ENCODE results near the gene CNOT11. TPM values are rescaled to one million over a fixed set of nuclear protein-coding genes. Genes with fewer than 3 reads are reported as not detected.
"Not testable (repeated sequence)": the region's sequence is repeated elsewhere in the genome, so short reads cannot be mapped to it uniquely, and the experiment has no call there.

Gene CNOT11
- total RNA-seq, 1 donor from 2014 or later, result 73.6 TPM

DNA sequence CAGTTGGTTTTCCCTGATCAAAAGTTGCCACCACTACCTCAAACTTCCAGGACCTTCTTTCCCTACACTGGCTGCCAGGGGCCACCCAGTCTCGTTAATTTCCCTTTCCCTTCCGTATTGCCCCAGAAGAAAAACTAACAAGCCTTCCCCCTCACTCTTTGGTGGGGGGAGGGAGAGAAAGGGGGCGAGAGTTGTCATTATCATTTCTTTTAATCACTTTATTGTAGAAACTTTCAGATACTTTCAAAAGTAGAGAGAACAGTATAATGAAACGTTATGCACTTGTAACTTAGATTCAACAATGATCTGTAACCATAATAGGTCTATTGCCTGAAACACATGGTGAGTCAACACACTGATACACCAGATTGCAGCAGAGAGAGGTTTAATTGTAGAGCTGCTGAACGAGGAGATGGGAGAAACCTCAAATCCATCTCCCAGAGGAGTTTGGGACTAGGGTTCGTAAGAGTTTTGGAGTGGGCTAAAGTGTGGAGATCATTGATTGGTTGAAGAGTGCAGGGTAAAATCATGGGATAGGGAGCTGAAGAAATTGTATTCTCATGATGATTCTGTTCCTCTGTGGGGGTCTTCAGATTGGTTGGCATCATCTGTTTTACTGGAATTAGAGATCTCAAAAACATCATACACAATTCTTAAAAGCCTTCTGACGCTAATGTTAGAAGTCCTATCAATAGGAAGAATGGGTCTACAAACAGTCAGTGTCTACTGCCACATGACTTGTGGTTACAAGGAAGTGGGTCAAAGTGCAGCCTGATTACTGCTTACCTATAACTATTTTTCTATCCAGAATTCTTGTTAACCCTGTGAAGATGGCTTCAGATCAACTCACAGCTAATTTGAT, 58.4 kb downstream of the CNOT11 start:
- Mint-ChIP-seq H3K27me3 (peaks cover 2% of the 10 kb centered on the region), H3K27ac (no peak overlapping the region)

DNA sequence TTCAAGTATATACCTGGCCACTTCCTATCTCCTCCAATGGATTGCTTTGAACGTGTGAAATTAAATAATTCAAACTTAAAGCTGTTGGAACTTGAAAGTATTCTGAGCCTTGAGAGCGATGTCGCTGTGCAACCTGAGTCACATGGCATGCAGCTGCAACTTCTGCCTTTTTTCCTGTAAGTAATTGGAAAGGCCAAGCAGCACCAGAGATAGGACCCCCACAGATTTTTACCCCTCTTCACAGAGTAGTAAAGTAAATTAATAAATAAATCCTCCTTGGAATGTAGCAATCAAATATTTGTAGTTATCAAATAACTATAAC, 59.0 kb downstream of the CNOT11 start:
- no peak overlapping the region for H3K27ac Mint-ChIP-seq
- peaks cover 21% of the 10 kb centered on the region for H3K4me1 Mint-ChIP-seq (ENCODE audit: low read depth)
- DNase-seq (ENCODE audit: low spot score, unreplicated experiment), result no peak
- H3K9me3 Mint-ChIP-seq (ENCODE audit: low read depth), result peaks cover 3% of the 10 kb centered on the region
- H3K4me3 Mint-ChIP-seq (ENCODE audit: low read depth), result no peak overlapping the region
- TF ChIP-seq, protein P1, sequence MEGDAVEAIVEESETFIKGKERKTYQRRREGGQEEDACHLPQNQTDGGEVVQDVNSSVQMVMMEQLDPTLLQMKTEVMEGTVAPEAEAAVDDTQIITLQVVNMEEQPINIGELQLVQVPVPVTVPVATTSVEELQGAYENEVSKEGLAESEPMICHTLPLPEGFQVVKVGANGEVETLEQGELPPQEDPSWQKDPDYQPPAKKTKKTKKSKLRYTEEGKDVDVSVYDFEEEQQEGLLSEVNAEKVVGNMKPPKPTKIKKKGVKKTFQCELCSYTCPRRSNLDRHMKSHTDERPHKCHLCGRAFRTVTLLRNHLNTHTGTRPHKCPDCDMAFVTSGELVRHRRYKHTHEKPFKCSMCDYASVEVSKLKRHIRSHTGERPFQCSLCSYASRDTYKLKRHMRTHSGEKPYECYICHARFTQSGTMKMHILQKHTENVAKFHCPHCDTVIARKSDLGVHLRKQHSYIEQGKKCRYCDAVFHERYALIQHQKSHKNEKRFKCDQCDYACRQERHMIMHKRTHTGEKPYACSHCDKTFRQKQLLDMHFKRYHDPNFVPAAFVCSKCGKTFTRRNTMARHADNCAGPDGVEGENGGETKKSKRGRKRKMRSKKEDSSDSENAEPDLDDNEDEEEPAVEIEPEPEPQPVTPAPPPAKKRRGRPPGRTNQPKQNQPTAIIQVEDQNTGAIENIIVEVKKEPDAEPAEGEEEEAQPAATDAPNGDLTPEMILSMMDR (IDR thresholded peaks at IDR 0.05; ENCODE audit: unreplicated experiment), result no peak
- peaks cover under 1% of the 10 kb centered on the region for H3K36me3 Mint-ChIP-seq (ENCODE audit: insufficient read depth)
- peaks cover 6% of the 10 kb centered on the region for H3K27me3 Mint-ChIP-seq

More for the DNA sequence above, 58.4 kb downstream of the CNOT11 start:
- H3K9me3 Mint-ChIP-seq (ENCODE audit: low read depth), result no peaks in the 10 kb centered on the region
- TF ChIP-seq, protein P1 (IDR thresholded peaks at IDR 0.05; ENCODE audit: unreplicated experiment), result no peak
- H3K36me3 Mint-ChIP-seq (ENCODE audit: insufficient read depth), result peaks cover 4% of the 10 kb centered on the region
- no peak overlapping the region for H3K4me3 Mint-ChIP-seq (ENCODE audit: low read depth)
- no peak for DNase-seq (ENCODE audit: low spot score, unreplicated experiment)
- H3K4me1 Mint-ChIP-seq (ENCODE audit: low read depth), result peaks cover 26% of the 10 kb centered on the region

DNA sequence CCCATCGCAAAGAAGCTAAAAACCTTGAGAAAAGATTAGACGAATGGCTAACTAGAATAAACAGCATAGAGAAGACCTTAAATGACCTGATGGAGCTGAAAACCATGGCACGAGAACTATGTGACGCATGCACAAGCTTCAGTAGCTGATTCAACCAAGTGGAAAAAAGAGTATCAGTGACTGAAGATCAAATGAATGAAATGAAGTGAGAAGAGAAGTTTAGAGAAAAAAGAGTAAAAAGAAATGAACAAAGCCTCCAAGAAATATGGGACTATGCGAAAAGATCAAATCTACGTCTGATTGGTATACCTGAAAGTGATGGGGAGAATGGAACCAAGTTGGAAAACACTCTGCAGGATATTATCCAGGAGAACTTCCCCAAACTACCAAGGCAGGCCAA, 63.9 kb downstream of the CNOT11 start:
- not testable (repeated sequence) for DNase-seq (ENCODE audit: low spot score, unreplicated experiment); H3K4me3 Mint-ChIP-seq (ENCODE audit: low read depth); H3K4me1 Mint-ChIP-seq (ENCODE audit: low read depth); H3K27ac Mint-ChIP-seq; H3K36me3 Mint-ChIP-seq (ENCODE audit: insufficient read depth); H3K27me3 Mint-ChIP-seq
- peaks cover 13% of the 10 kb centered on the region for H3K9me3 Mint-ChIP-seq (ENCODE audit: low read depth)

Small RNAs within 50 kb of the gene (microRNA-seq; reads per million reads assigned to microRNA genes)
- gene MIR5696 (ENCODE audit: borderline number of aligned reads, unreplicated experiment), result not detected

Other genes starting within 250 kb of the CNOT11 start
- 32.6 and 34.8 TPM in 2 replicates for gene TBC1D8, start 101.5 kb upstream of the CNOT11 start, total RNA-seq
- 51.2 and 51.5 TPM in 2 replicates for gene RNF149, start 55.8 kb downstream of the CNOT11 start, total RNA-seq
- gene CREG2, start 134.6 kb downstream of the CNOT11 start, total RNA-seq, result 0.65 and 1.3 TPM in 2 replicates
- gene RFX8, start 222.2 kb downstream of the CNOT11 start, total RNA-seq, result not detected in 2 replicates

All from progenitor cell of endocrine pancreas (in vitro differentiated cells).